Karpas-422 (cell line): ENCODE data around the gene RYK. TPM values are rescaled to one million over a fixed set of nuclear protein-coding genes. Genes with fewer than 3 reads are reported as not detected.

Experiments
- DNase-seq: peaks from one replicate; pipeline ENCODE4 v3.0.0-alpha.2; 2015
- H2AFZ ChIP-seq: fragments of 200-600 bp; sonication (generic); 2 replicates; pipeline ENCODE4 v1.6.1; 2014; ENCODE audit warnings: antibody characterized with exemption, low read length, mixed read lengths
- H3K27ac ChIP-seq: fragments of 200-600 bp; sonication (generic); 2 replicates; pipeline ENCODE4 v1.5.1; 2014; ENCODE audit warnings: mild to moderate bottlenecking, low read length, moderate library complexity
- H3K27me3 ChIP-seq: fragments of 200-600 bp; sonication (generic); 2 replicates; pipeline ENCODE4 v1.6.1; 2014; ENCODE audit warnings: low read length, mixed read lengths
- H3K36me3 ChIP-seq: fragments of 200-600 bp; sonication (generic); 2 replicates; pipeline ENCODE4 v1.6.1; 2014; ENCODE audit warnings: low read length, mixed read lengths; ENCODE audit not compliant: insufficient read depth
- H3K4me1 ChIP-seq: fragments of 200-600 bp; sonication (generic); 2 replicates; pipeline ENCODE4 v1.6.1; 2014; ENCODE audit warnings: mild to moderate bottlenecking, low read length, mixed read lengths
- H3K4me2 ChIP-seq: fragments of 200-600 bp; sonication (generic); 2 replicates; pipeline ENCODE4 v1.6.1; 2014; ENCODE audit warnings: low read length, low read depth, mild to moderate bottlenecking; ENCODE audit not compliant: poor library complexity, severe bottlenecking
- H3K4me3 ChIP-seq: fragments of 200-600 bp; sonication (generic); 2 replicates; pipeline ENCODE4 v1.5.1; 2014; ENCODE audit warnings: mild to moderate bottlenecking, antibody characterized with exemption, low read length, mixed read lengths
- H3K79me2 ChIP-seq: fragments of 200-600 bp; sonication (generic); 2 replicates; pipeline ENCODE4 v1.6.1; 2014; ENCODE audit warnings: mild to moderate bottlenecking, low read length, mixed read lengths
- H3K9ac ChIP-seq: fragments of 200-600 bp; sonication (generic); 2 replicates; pipeline ENCODE4 v1.6.0; 2014; ENCODE audit warnings: low read length
- H3K9me2 ChIP-seq: fragments of 200-600 bp; sonication (generic), shearing (Covaris generic); replicated peaks from 2 replicates; pipeline ENCODE4 v1.6.0; 2014; ENCODE audit warnings: mild to moderate bottlenecking, low read length, moderate library complexity; ENCODE audit not compliant: insufficient read depth
- H3K9me3 ChIP-seq: fragments of 300-700, 200-600 bp; sonication (generic); 2 replicates; pipeline ENCODE4 v1.6.1; 2014; ENCODE audit warnings: low read length, mixed read lengths
- H4K20me1 ChIP-seq: fragments of 200-600 bp; sonication (generic); 2 replicates; pipeline ENCODE4 v1.6.1; 2014; ENCODE audit warnings: mild to moderate bottlenecking, antibody characterized with exemption, low read length, low read depth; ENCODE audit not compliant: insufficient read depth
- total RNA-seq: library from RNA; depleted of rRNA; stranded (reverse); fragments of >200 nt; shearing (Covaris generic); gene quantifications from 2 replicates; pipeline ENCODE4 v1.2.3, GENCODE V29; 2014; ENCODE audit warnings: low replicate concordance

RYK gene
- total RNA-seq, 1 experiment from 2014 or later = 14.8 TPM

DNA sequence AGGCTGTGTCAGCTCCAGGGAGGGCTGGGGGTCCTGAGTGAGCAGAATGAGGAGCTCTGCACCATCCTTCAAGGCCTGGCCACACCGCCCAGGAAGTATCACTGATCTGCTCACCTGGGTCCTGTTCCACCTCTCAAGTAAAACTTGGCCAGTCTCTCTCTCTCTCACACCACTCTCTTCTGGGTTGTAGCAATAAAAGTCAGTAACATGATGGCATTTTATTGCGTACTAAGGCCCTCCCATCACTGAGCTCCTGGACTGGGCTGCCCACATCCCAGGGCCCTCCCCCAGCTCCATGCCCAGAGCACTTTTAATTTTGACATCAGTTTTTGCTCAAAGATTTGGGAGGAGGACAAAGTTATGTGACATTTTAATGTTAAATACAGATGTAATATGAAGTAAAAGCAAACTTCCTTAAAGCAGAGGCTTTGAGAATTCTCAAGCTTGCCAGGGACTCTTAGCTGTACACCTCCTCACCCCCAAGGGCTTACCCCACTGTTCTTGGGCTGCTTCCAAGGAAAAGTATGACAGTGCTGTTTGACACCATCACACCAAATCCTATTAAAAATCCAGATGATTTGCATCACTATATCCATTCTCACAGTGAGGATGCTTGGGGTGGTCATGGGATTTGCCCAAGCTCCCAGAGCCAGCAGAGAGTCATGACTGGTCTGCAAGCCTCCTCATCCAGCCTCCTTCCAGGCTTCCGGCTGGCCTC is 115.8 kb downstream of the RYK start:
- Histone ChIP-seq H3K4me3 (no peak overlapping the region), H3K27me3 (no peaks in the 10 kb centered on the region; the same call in 1 of the 2 replicates), H3K9me2 (no peaks in the 10 kb centered on the region), H3K4me2 (no peak overlapping the region), H3K27ac (no peak overlapping the region), H3K36me3 (no peaks in the 10 kb centered on the region), H3K79me2 (no peaks in the 10 kb centered on the region), H2AFZ (no peak overlapping the region), H4K20me1 (no peaks in the 10 kb centered on the region), H3K9ac (no peak overlapping the region), H3K9me3 (peaks cover 5% of the 10 kb centered on the region; the same call in 1 of the 2 replicates), H3K4me1 (no peaks in the 10 kb centered on the region; the same call in 1 of the 2 replicates)
- DNase-seq = no peak

DNA sequence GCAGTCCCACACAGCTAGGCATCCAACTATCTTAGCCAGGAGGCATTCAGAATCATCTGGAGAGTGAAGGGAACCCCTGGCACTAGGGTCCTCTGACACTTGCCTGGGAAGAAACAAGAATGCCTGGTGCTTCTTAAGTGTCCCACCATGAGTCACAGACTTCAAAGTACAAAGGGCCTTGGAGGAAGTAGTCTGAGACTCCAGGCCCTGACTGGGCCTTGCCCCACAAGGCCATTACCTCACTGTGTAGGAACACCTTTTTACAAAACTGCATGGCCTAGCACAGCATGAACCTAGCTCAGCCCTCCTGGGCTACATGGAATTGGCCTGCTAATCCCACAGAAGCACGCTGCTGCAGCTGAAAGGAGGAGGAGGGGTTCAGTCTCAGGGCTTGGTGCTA is 116.4 kb downstream of the RYK start:
- H3K9ac ChIP-seq = no peak overlapping the region
- H3K79me2 ChIP-seq = no peaks in the 10 kb centered on the region
- no peaks in the 10 kb centered on the region for H4K20me1 ChIP-seq
- H2AFZ ChIP-seq = no peak overlapping the region
- H3K36me3 ChIP-seq = no peaks in the 10 kb centered on the region
- H3K27ac ChIP-seq = no peak overlapping the region
- no peak for DNase-seq
- no peaks in the 10 kb centered on the region for H3K9me2 ChIP-seq
- H3K9me3 ChIP-seq = peaks cover 5% of the 10 kb centered on the region; the same call in 1 of the 2 replicates
- H3K27me3 ChIP-seq = no peaks in the 10 kb centered on the region; the same call in 1 of the 2 replicates
- H3K4me1 ChIP-seq = no peaks in the 10 kb centered on the region; the same call in 1 of the 2 replicates
- H3K4me2 ChIP-seq = no peak overlapping the region
- no peak overlapping the region for H3K4me3 ChIP-seq

DNA sequence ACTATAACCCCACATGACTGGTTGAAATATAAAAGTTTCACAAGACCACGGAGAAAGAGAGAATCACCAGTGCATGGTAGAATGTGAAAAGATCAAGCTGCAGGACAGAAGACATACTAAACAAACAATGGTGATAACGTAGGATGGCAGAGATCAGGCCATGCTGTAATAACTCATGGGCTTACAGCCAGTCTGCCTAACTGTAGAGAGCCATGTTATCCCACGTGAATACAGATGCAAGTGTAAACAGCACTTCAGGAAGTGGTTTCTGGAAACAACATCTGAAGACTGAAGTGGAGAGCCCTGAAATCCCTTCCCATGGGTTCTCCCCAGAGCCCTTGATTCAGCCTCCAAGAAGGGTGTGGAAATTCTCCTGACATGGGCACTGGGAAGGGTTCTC is 117.7 kb downstream of the RYK start:
- Histone ChIP-seq H3K9me2 (no peaks in the 10 kb centered on the region), H2AFZ (no peak overlapping the region), H3K4me3 (no peak overlapping the region), H3K27me3 (no peaks in the 10 kb centered on the region; the same call in 1 of the 2 replicates), H3K36me3 (no peaks in the 10 kb centered on the region), H3K27ac (no peak overlapping the region), H3K9ac (no peak overlapping the region), H3K4me1 (no peaks in the 10 kb centered on the region; the same call in 1 of the 2 replicates), H3K9me3 (peaks cover 5% of the 10 kb centered on the region; the same call in 1 of the 2 replicates), H3K79me2 (no peaks in the 10 kb centered on the region), H3K4me2 (no peak overlapping the region), H4K20me1 (no peaks in the 10 kb centered on the region)
- DNase-seq = no peak

DNA sequence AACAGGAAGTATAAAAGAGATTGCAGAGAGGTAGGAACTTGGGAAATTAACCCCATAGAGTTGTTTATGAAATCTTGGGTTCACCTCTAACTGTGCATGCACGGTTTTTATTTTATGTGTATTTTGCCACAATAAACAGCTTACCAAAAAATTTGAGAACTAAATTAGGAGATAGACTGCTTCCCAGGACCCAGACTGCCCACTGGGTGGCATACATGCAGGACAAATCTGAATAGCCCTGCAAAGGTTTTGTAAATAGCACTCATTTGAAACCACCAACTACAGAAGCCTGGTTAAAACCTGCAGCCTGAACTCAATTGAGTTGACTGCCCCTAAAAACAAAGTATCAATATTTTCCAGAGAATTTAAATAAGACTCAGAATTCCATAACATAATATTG is 124.5 kb downstream of the RYK start:
- DNase-seq = no peak
- Histone ChIP-seq H3K4me2 (no peak overlapping the region), H3K4me1 (no peaks in the 10 kb centered on the region), H3K27ac (no peak overlapping the region), H3K9ac (no peak overlapping the region), H3K79me2 (no peaks in the 10 kb centered on the region), H3K4me3 (no peak overlapping the region), H2AFZ (no peak overlapping the region), H3K9me3 (peaks cover 5% of the 10 kb centered on the region; the same call in 1 of the 2 replicates), H3K9me2 (no peaks in the 10 kb centered on the region), H3K27me3 (peaks cover 2% of the 10 kb centered on the region; the same call in 1 of the 2 replicates), H3K36me3 (no peaks in the 10 kb centered on the region), H4K20me1 (no peaks in the 10 kb centered on the region)

DNA sequence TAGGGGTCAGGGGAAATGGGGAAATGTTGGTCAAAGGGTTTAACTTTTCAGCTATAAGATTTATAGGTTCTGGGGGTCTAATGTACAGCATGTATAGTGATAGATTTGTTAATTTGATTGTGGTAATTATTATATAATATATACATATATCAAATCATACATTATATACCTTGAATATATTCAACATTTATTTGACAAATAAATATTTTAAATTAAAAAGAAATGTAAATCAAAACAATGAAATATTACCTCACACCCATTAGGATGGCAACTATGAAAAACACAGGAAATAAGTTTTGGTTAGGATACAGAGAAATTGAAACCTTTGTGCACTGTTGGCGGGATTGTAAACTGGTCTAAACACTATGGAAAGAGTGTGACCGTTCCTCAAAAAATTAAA is 135.9 kb downstream of the RYK start:
- DNase-seq = no peak
- H3K4me2 ChIP-seq = no peak overlapping the region
- H3K4me3 ChIP-seq = no peak overlapping the region
- no peaks in the 10 kb centered on the region for H3K4me1 ChIP-seq
- peaks cover 7% of the 10 kb centered on the region for H3K9me3 ChIP-seq
- no peaks in the 10 kb centered on the region for H3K36me3 ChIP-seq
- H4K20me1 ChIP-seq = no peaks in the 10 kb centered on the region
- no peak overlapping the region for H3K9ac ChIP-seq
- H3K27ac ChIP-seq = no peak overlapping the region
- H3K79me2 ChIP-seq = no peaks in the 10 kb centered on the region
- H2AFZ ChIP-seq = no peak overlapping the region
- H3K27me3 ChIP-seq = no peaks in the 10 kb centered on the region
- H3K9me2 ChIP-seq = no peaks in the 10 kb centered on the region

DNA sequence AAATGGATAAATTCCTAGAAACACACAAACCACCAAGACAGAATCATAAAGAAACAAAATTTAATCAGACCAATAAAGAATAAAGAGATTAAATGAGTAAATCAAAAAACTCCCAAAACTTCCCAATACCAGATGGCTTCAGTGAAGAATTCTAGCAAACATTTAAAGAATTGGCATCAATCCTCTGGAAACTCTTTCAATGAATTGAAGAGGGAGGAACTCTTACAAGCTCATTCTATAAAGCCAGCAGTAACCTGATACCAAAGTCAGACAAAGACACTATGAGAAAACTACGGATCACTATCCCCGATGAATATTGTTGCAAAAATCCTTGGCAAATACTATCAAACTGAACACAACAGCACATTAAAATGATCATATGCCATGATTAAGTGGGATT is 139.0 kb downstream of the RYK start:
- Histone ChIP-seq H4K20me1 (no peaks in the 10 kb centered on the region), H3K27ac (no peak overlapping the region), H3K4me2 (no peak overlapping the region), H3K4me3 (no peak overlapping the region), H3K27me3 (no peaks in the 10 kb centered on the region), H3K36me3 (no peaks in the 10 kb centered on the region), H3K9ac (no peak overlapping the region), H3K4me1 (no peaks in the 10 kb centered on the region), H3K9me2 (no peaks in the 10 kb centered on the region), H3K9me3 (no peaks in the 10 kb centered on the region), H3K79me2 (no peaks in the 10 kb centered on the region), H2AFZ (no peak overlapping the region)
- DNase-seq = no peak

DNA sequence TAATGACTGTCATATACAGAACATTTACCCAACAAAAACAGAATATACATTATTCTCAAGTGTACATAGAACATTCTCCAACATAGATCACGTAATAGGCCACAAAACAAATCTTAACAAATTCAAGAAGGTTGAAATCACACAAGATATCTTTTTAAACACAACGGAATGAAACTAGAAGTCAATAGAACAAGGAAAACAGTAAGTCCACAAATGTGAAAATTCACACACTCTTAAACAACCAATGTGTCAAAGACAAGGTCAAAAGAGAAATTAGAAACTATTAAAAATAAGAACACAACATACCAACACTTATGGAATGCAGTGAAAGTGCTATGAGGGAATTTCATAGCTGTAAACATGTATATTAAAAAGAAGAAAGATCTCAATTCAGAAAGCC is 139.7 kb downstream of the RYK start:
- Histone ChIP-seq H4K20me1 (no peaks in the 10 kb centered on the region), H2AFZ (no peak overlapping the region), H3K36me3 (no peaks in the 10 kb centered on the region), H3K4me2 (no peak overlapping the region), H3K9me2 (no peaks in the 10 kb centered on the region), H3K79me2 (no peaks in the 10 kb centered on the region), H3K9me3 (no peaks in the 10 kb centered on the region), H3K4me3 (no peak overlapping the region), H3K27me3 (no peaks in the 10 kb centered on the region), H3K27ac (no peak overlapping the region), H3K4me1 (no peaks in the 10 kb centered on the region), H3K9ac (no peak overlapping the region)
- DNase-seq = no peak
